ENCODE results near the gene DEK. TPM values are rescaled to one million over a fixed set of nuclear protein-coding genes. Genes with fewer than 3 reads are reported as not detected.

The DEK gene
- polyA plus RNA-seq, 2 of the 4 experiments (the other 2 are of a cell fraction): 96.4 to 146 TPM

- H3K27ac ChIP-seq: no peak overlapping the region
- TF ChIP-seq HOXA7 (CRISPR knock-in tag; IDR thresholded peaks at IDR 0.05): no peak
- TF ChIP-seq PBX3 (IDR thresholded peaks at IDR 0.05): no peak
- no peak for TF ChIP-seq ZC3H11A (IDR thresholded peaks at IDR 0.05)
- no peak for TF ChIP-seq HMGXB4 (CRISPR knock-in tag; IDR thresholded peaks at IDR 0.05; ENCODE audit: borderline replicate concordance)
- TF ChIP-seq, protein P1, sequence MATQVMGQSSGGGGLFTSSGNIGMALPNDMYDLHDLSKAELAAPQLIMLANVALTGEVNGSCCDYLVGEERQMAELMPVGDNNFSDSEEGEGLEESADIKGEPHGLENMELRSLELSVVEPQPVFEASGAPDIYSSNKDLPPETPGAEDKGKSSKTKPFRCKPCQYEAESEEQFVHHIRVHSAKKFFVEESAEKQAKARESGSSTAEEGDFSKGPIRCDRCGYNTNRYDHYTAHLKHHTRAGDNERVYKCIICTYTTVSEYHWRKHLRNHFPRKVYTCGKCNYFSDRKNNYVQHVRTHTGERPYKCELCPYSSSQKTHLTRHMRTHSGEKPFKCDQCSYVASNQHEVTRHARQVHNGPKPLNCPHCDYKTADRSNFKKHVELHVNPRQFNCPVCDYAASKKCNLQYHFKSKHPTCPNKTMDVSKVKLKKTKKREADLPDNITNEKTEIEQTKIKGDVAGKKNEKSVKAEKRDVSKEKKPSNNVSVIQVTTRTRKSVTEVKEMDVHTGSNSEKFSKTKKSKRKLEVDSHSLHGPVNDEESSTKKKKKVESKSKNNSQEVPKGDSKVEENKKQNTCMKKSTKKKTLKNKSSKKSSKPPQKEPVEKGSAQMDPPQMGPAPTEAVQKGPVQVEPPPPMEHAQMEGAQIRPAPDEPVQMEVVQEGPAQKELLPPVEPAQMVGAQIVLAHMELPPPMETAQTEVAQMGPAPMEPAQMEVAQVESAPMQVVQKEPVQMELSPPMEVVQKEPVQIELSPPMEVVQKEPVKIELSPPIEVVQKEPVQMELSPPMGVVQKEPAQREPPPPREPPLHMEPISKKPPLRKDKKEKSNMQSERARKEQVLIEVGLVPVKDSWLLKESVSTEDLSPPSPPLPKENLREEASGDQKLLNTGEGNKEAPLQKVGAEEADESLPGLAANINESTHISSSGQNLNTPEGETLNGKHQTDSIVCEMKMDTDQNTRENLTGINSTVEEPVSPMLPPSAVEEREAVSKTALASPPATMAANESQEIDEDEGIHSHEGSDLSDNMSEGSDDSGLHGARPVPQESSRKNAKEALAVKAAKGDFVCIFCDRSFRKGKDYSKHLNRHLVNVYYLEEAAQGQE (IDR thresholded peaks at IDR 0.05): no peak
- no peak for TF ChIP-seq MYC (IDR thresholded peaks at IDR 0.05; ENCODE audit: borderline replicate concordance, low read length)
- no peak for TF ChIP-seq RCOR1 (IDR thresholded peaks at IDR 0.05; ENCODE audit: low read depth, low read length)
- no peak for TF ChIP-seq CBX8 (IDR thresholded peaks at IDR 0.05)
- no peak for TF ChIP-seq NFE2L2 (conservative IDR thresholded peaks at IDR 0.05; ENCODE audit: low read length)
- no peak for TF ChIP-seq KDM5A (IDR thresholded peaks at IDR 0.05)
- TF ChIP-seq SREBF2 (IDR thresholded peaks at IDR 0.05): no peak
- no peak for TF ChIP-seq POLR2AphosphoS2 (conservative IDR thresholded peaks at IDR 0.05; ENCODE audit: low read length)
- TF ChIP-seq CBX2 (IDR thresholded peaks at IDR 0.05; ENCODE audit: borderline replicate concordance, low read depth): no peak
- TF ChIP-seq FOSB (CRISPR knock-in tag; IDR thresholded peaks at IDR 0.05): no peak
- no peak for TF ChIP-seq RFX5 (IDR thresholded peaks at IDR 0.05)
- no peak for TF ChIP-seq KDM1A (IDR thresholded peaks at IDR 0.05; ENCODE audit: low read depth)
- TF ChIP-seq CTCF (IDR thresholded peaks at IDR 0.05): no peak
- no peak for TF ChIP-seq EHF (CRISPR knock-in tag; IDR thresholded peaks at IDR 0.05)
- no peak for TF ChIP-seq ZNF302 (CRISPR knock-in tag; IDR thresholded peaks at IDR 0.05)
- TF ChIP-seq CEBPB (IDR thresholded peaks at IDR 0.05): no peak
- no peak for ATAC-seq
- ChIA-PET POLR2A (no interaction called here), CTCF (interaction anchor here (0.5 to 1.0 kb wide), 2 partner anchors 17 to 37 kb away, joined by 3 read pairs; no protein-coding TSS in a partner anchor)
- no peaks in the 10 kb centered on the region for H3K9me3 ChIP-seq
- WGBS (ENCODE audit: missing lambda C conversion rate): 33% methylated on average over 6 of the region's 6 CpGs
- H3K4me3 ChIP-seq: no peak overlapping the region
- no peak overlapping the region for H3K4me2 ChIP-seq
- no peak for FAIRE-seq
- DNase-seq (ENCODE audit: low read depth in 1 of 2, low spot score in 1 of 2): no peak
- no peaks in the 10 kb centered on the region for H3K4me1 ChIP-seq
Measured at GRCh38 chr6:18280084-18280483, 15.8 kb upstream of the DEK start.

- 72% methylated on average over 3 of the region's 3 CpGs for WGBS (ENCODE audit: missing lambda C conversion rate)
- no peak overlapping the region for H3K4me3 ChIP-seq
- H3K27ac ChIP-seq: no peak overlapping the region
- ATAC-seq (no peak), FAIRE-seq (no peak), DNase-seq (ENCODE audit: low read depth in 1 of 2, low spot score in 1 of 2) (no peak)
- ChIA-PET CTCF (interaction anchor here (1.0 kb wide), 1 partner anchor 17 kb away, joined by 3 read pairs; no protein-coding TSS in a partner anchor), POLR2A (no interaction called here)
- no peak overlapping the region for H3K4me2 ChIP-seq
- no peaks in the 10 kb centered on the region for H3K4me1 ChIP-seq
- no peaks in the 10 kb centered on the region for H3K9me3 ChIP-seq
- TF ChIP-seq MAX (IDR thresholded peaks at IDR 0.05): no peak
- TF ChIP-seq, protein P2, sequence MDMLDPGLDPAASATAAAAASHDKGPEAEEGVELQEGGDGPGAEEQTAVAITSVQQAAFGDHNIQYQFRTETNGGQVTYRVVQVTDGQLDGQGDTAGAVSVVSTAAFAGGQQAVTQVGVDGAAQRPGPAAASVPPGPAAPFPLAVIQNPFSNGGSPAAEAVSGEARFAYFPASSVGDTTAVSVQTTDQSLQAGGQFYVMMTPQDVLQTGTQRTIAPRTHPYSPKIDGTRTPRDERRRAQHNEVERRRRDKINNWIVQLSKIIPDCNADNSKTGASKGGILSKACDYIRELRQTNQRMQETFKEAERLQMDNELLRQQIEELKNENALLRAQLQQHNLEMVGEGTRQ (IDR thresholded peaks at IDR 0.05): no peak
- TF ChIP-seq HEYL (CRISPR knock-in tag; IDR thresholded peaks at IDR 0.05): no peak
- no peak for TF ChIP-seq EHF (CRISPR knock-in tag; IDR thresholded peaks at IDR 0.05)
- no peak for TF ChIP-seq POLR2A (IDR thresholded peaks at IDR 0.05; ENCODE audit: low read length)
- TF ChIP-seq NFE2L2 (conservative IDR thresholded peaks at IDR 0.05; ENCODE audit: low read length): no peak
- TF ChIP-seq TFCP2L1 (CRISPR knock-in tag; IDR thresholded peaks at IDR 0.05): no peak
- no peak for TF ChIP-seq EHMT2 (IDR thresholded peaks at IDR 0.05; ENCODE audit: low read depth)
- no peak for TF ChIP-seq CBX2 (IDR thresholded peaks at IDR 0.05; ENCODE audit: borderline replicate concordance, low read depth)
- no peak for TF ChIP-seq NPAS2 (CRISPR knock-in tag; IDR thresholded peaks at IDR 0.05; ENCODE audit: borderline replicate concordance)
- TF ChIP-seq HDAC2 (IDR thresholded peaks at IDR 0.05): no peak
- TF ChIP-seq HOXB5 (CRISPR knock-in tag; IDR thresholded peaks at IDR 0.05): no peak
- no peak for TF ChIP-seq ZFP36 (IDR thresholded peaks at IDR 0.05; ENCODE audit: borderline replicate concordance, partially characterized antibody)
- no peak for TF ChIP-seq ESRRA (IDR thresholded peaks at IDR 0.05; ENCODE audit: borderline replicate concordance, low read length)
Measured at GRCh38 chr6:18279422-18279821, 15.1 kb upstream of the DEK start.

Data from A549 (cell line).